GM12891 (cell line): ENCODE measurements around the gene IGF2.

Source experiments
- DNase-seq: peaks from one replicate; pipeline ENCODE4 v3.0.0; 2011; ENCODE audit warnings: low spot score; ENCODE audit not compliant: insufficient read length
- FAIRE-seq: peaks from 2 replicates; lab custom pipeline; 2011; peaks lifted over from hg19 to GRCh38; lab: Jason Lieb, UNC
- PAX5 ChIP-seq: IDR thresholded peaks from 2 replicates; pipeline ENCODE4 v1.6.1; 2011; ENCODE audit warnings: low read length, moderate library complexity, mild to moderate bottlenecking; ENCODE audit not compliant: insufficient read depth, severe bottlenecking
- POLR2A ChIP-seq: IDR thresholded peaks from 2 replicates; pipeline ENCODE4 v1.6.1; 2011; ENCODE audit warnings: low read depth, low read length, control low read depth
- POLR2AphosphoS5 ChIP-seq: IDR thresholded peaks from 2 replicates; pipeline ENCODE4 v1.6.1; 2011; ENCODE audit warnings: low read depth, low read length, control low read depth
- POU2F2 ChIP-seq: IDR thresholded peaks from 2 replicates; pipeline ENCODE4 v1.6.1; 2011; ENCODE audit warnings: low read depth, mild to moderate bottlenecking, control low read depth, low read length, moderate library complexity
- SPI1 ChIP-seq: IDR thresholded peaks from 2 replicates; pipeline ENCODE4 v1.6.1; 2011; ENCODE audit warnings: low read depth, low read length, control low read depth
- TAF1 ChIP-seq: IDR thresholded peaks from 2 replicates; pipeline ENCODE4 v1.6.1; 2011; ENCODE audit warnings: low read depth, low read length, control low read depth

Gene IGF2

GRCh38 chr11:2115308-2115707, 23.9 kb downstream of the IGF2 start:
- FAIRE-seq: no peak
- no peak for TF ChIP-seq SPI1

GRCh38 chr11:2114430-2115241, 24.6 kb downstream of the IGF2 start:
- DNase-seq (no peak), FAIRE-seq (no peak)
- TF ChIP-seq PAX5 (no peak), POU2F2 (no peak), TAF1 (no peak), SPI1 (no peak), POLR2AphosphoS5 (no peak), POLR2A (no peak)

More at GRCh38 chr11:2115308-2115707, 23.9 kb downstream of the IGF2 start:
- no peak for DNase-seq

DNA sequence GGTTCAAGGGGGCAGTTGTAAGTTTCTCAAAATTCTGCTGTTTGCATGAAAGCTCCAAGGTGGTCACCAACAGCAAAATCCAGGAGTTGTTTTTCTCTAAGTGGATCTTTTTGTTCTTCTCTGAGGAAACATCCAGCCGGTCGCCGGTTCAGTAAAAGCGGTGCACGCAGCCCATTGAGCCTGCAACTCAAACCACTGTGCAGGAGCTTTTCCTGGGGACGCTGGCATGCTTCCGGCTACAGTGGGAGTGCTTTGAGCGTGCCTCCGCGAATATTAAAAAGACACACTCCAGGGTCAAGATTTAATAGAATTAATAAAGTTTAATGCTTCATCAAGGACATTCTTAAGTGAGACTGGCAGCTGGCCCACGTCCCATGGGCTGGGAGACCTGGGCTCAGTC, 25.4 kb downstream of the IGF2 start:
- no peak for DNase-seq
- no peak for FAIRE-seq
- no peak for TF ChIP-seq POU2F2
- no peak for TF ChIP-seq POLR2A
- no peak for TF ChIP-seq POLR2AphosphoS5
- no peak for TF ChIP-seq SPI1
- TF ChIP-seq PAX5: no peak
- no peak for TF ChIP-seq TAF1

DNA sequence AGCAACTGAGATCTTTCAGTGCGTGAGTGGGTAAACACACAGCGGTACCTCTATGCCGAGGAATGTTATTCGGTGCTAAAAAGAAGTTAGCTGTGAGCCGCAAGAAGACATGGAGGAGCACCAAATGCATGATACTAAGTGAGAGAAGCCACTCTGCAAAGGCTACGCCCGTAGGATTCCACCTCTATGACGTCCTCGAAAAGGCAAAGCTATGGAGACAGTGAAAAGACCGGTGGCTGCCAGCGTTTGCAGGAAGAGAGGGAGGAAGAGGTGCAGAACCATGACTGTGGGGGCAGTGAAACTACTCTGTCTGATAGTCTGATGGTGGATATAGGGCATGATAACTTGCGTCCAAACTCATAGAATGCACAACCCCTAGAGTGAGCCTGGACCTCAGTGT, 28.7 kb downstream of the IGF2 start:
- FAIRE-seq (no peak), DNase-seq (no peak)
- TF ChIP-seq POLR2A (no peak), PAX5 (no peak), POLR2AphosphoS5 (no peak), POU2F2 (no peak), SPI1 (no peak)

GRCh38 chr11:2109541-2110019, 29.6 kb downstream of the IGF2 start:
- DNase-seq (no peak), FAIRE-seq (no peak)
- TF ChIP-seq SPI1: no peak
- TF ChIP-seq PAX5: no peak
- TF ChIP-seq POLR2AphosphoS5: no peak
- no peak for TF ChIP-seq POLR2A
- TF ChIP-seq TAF1: no peak
- no peak for TF ChIP-seq POU2F2

- DNase-seq (no peak), FAIRE-seq (no peak)
- no peak for TF ChIP-seq POU2F2
- TF ChIP-seq TAF1: no peak
- no peak for TF ChIP-seq PAX5
- TF ChIP-seq SPI1: no peak
Measured at GRCh38 chr11:2108675-2109491, 30.3 kb downstream of the IGF2 start.

DNA sequence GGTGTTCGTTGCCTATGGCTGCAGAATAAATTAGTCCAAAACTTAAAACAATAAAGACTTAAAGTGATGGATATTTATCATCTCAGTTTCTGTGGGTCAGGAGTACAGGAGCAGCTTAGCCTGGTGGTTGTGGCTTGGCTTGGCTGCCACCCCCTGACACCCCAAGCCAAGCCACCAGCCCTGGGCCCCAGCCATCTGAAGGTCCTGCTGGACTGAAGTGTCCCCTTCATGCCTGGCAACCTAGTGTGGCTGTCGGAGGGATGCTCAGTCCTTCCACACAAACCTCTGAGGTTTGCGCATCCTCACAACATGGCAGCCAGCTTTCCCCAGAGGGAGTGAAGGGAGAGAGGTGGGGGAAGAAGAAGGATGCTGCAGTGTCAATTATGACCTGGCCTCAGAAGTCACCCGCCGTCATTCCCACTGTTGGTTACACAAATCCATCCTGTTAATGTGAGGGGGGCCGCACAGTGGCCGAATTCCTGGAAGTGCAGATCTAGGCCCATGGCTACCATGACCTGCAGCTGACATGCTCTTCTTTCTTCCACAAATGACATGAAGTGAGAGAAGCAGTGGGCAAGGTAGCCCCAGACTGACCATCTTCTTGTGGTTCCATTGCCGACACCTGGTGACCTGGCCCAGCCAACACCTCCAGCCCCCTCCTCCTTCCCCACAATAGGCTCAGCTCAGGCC, 31.1 kb downstream of the IGF2 start:
- no peak for DNase-seq
- TF ChIP-seq TAF1: no peak
- no peak for TF ChIP-seq PAX5
- TF ChIP-seq SPI1: no peak
- TF ChIP-seq POU2F2: no peak
- no peak for TF ChIP-seq POLR2AphosphoS5
- no peak for TF ChIP-seq POLR2A
- no peak for FAIRE-seq

- TF ChIP-seq POLR2A (no peak), TAF1 (no peak), POLR2AphosphoS5 (no peak), POU2F2 (no peak), SPI1 (no peak), PAX5 (no peak)
- FAIRE-seq: no peak
- DNase-seq: no peak
Measured at GRCh38 chr11:2107521-2107920, 31.7 kb downstream of the IGF2 start.

DNA sequence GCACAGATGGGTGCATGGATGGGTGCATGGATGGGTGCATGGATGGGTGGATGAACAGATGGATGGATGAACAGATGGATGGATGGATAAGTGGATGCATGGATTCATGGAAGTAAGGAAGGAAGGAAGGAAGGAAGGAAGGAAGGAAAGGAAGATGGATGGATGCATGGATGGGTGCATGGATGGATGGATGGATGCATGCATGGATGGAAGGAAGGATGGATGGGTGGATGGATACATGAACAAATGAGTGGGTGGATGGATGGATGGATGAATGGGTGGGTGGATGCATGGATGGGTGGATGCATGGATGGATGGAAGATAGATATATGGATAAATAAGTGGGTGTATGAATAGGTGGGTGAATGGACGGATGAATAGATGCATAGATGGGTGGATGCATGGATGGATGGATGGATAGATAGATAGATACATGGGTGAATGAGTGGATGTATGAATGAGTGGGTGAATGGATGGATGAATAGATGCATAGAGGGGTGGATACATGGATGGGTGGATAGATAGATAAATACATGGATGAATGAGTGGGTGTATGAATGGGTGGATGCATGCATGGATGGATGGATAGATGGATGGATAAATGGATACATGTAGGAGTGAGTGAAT, 32.5 kb downstream of the IGF2 start:
- no peak for TF ChIP-seq POLR2AphosphoS5
- no peak for TF ChIP-seq POU2F2
- TF ChIP-seq SPI1: no peak
- DNase-seq: no peak
- FAIRE-seq: no peak
